NCI-H146 (cell line): Measurements from ENCODE around the gene RAB11FIP4.
A peak's percentile ranks its signal among the peaks of the same experiment; 100 is the strongest.
"Not testable (repeated sequence)": the region's sequence is repeated elsewhere in the genome, so short reads cannot be mapped to it uniquely, and the experiment has no call there.

Experiments used
- DNase-seq: peaks from one replicate; lab custom pipeline; 2025; lab: John Stamatoyannopoulos, UW

The RAB11FIP4 gene

GRCh38 chr17:31391496-31391949 is at the start of gene RAB11FIP4:
TSS of gene RAB11FIP4 (plus strand) at chr17:31391675. CDS start at chr17:31391853, 178 bp downstream.
- peak; percentile 66 for DNase-seq

GRCh38 chr17:31345191-31345747 is 46.2 kb upstream of the RAB11FIP4 start:
- DNase-seq = not testable (repeated sequence)

GRCh38 chr17:31349454-31349853 is 42.0 kb upstream of the RAB11FIP4 start:
- no peak for DNase-seq

- DNase-seq = no peak
Measured at GRCh38 chr17:31355935-31356334, 35.5 kb upstream of the RAB11FIP4 start.

- no peak for DNase-seq
Measured at GRCh38 chr17:31357091-31357490, 34.4 kb upstream of the RAB11FIP4 start.

GRCh38 chr17:31357839-31358394 is 33.6 kb upstream of the RAB11FIP4 start:
- no peak for DNase-seq

GRCh38 chr17:31364012-31364411 is 27.5 kb upstream of the RAB11FIP4 start:
- DNase-seq = no peak

- no peak for DNase-seq
Measured at GRCh38 chr17:31366088-31366487, 25.4 kb upstream of the RAB11FIP4 start.

GRCh38 chr17:31369266-31369665 is 22.2 kb upstream of the RAB11FIP4 start:
- DNase-seq = no peak

GRCh38 chr17:31371511-31372097 is 19.9 kb upstream of the RAB11FIP4 start:
- DNase-seq = no peak

- DNase-seq = peak; percentile 30
Measured at GRCh38 chr17:31373150-31374093, 18.1 kb upstream of the RAB11FIP4 start.

GRCh38 chr17:31374094-31374447 is 17.4 kb upstream of the RAB11FIP4 start:
- DNase-seq = no peak

- DNase-seq = no peak
Measured at GRCh38 chr17:31374503-31374902, 17.0 kb upstream of the RAB11FIP4 start.

GRCh38 chr17:31378638-31379037 is 12.8 kb upstream of the RAB11FIP4 start:
- no peak for DNase-seq

- no peak for DNase-seq
Measured at GRCh38 chr17:31379597-31380205, 11.8 kb upstream of the RAB11FIP4 start.

- DNase-seq = no peak
Measured at GRCh38 chr17:31381165-31381668, 10.3 kb upstream of the RAB11FIP4 start.

- not testable (repeated sequence) for DNase-seq
Measured at GRCh38 chr17:31382668-31383275, 8.7 kb upstream of the RAB11FIP4 start.

GRCh38 chr17:31383488-31383887 is 8.0 kb upstream of the RAB11FIP4 start:
- DNase-seq = not testable (repeated sequence)

GRCh38 chr17:31385428-31386285 is 5.8 kb upstream of the RAB11FIP4 start:
- no peak for DNase-seq

GRCh38 chr17:31386542-31387075 is 4.9 kb upstream of the RAB11FIP4 start:
- DNase-seq = no peak
